Stimulated activated CD8-positive, alpha-beta memory T cell treated with anti-CD3 and anti-CD28 coated beads, Interleukin-4, amount 100 ng/mL, for 1 hour (primary cell): ENCODE results near the gene MAD1L1.

Experiments used
- DNase-seq, 2 donors: peaks; one replicate each; pipeline ENCODE4 v3.0.0-alpha.2; 2020; ENCODE audit warnings: low read depth in 2 of 2, low spot score in 1 of 2

The MAD1L1 gene

GRCh38 chr7:2106440-2106839, 126.3 kb downstream of the MAD1L1 start:
- DNase-seq = no peak

DNA sequence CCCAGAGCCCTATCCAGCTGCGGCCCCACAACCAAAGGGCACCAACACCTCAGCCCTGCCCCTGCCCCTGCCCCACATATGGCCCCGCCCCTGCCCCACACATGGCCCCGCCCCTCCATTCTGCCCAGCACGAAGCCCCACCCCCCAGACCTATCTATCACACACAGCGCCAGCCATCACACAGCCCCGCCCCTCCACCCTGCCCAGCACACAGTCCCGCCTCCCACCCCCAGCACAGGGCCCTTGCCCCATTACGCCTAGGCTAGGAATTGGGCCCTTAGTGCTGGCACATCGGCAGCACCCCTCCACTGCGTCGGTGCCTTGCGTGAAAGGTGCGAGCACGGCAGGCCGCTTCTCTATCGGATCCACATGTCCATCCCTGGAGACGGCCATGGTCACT, 126.8 kb downstream of the MAD1L1 start:
- no peak for DNase-seq

DNA sequence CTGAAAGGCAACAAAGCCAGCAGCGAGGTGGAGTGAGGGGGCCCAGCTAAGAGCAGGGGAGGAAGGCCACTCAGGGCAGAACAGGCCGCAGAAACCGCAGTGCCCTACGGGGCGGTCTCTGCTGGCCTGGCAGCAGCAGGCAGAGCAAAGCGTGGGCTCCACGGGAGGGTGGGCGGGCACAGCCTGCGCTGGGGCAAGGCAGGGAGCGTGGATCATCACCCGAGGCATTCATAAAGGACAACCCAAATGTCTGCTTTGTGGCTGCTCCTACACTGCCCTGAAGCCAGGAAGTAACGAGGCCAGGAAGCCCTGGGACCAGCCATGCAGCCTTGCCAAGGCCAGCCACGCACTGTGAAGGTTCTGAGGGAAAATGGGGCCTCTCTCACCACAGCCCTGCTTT, 127.5 kb downstream of the MAD1L1 start:
- DNase-seq = no peak

GRCh38 chr7:2104716-2105115, 128.0 kb downstream of the MAD1L1 start:
- no peak for DNase-seq

DNA sequence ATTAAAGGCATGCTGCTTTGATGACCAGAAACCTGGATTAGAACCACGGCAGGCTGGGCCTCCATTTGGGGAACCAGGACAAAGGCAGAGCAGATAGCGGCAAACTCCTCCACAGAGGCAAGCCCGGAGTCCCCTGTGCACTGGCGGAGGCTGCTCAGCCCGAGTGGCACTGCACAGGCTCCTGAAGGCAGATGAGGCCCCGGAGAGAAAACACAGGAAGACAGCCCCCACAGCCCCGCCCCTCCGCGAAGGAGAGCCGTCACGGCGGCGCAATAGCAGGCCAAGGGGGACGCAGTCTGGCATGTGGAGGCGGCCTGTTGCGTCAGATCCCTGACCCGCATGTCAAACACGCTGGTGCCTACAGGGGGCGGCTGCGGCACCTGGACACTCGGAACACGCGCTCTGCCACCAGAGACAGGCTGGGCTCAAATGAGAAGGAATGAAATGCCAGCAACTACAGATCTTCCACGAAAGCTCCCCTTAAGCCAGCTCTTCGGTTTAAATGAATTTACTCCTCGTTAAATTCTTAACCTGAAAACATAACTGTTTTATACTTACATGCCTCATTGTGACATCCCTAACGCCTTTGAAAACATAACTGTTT, 128.5 kb downstream of the MAD1L1 start:
- DNase-seq = peak in 1 of 2 donors; percentile 35

- no peak for DNase-seq
Observed at GRCh38 chr7:2103071-2103898, 129.5 kb downstream of the MAD1L1 start.

- no peak for DNase-seq
Observed at GRCh38 chr7:2102375-2102723, 130.4 kb downstream of the MAD1L1 start.

- no peak for DNase-seq
Observed at GRCh38 chr7:2101630-2102374, 130.9 kb downstream of the MAD1L1 start.

DNA sequence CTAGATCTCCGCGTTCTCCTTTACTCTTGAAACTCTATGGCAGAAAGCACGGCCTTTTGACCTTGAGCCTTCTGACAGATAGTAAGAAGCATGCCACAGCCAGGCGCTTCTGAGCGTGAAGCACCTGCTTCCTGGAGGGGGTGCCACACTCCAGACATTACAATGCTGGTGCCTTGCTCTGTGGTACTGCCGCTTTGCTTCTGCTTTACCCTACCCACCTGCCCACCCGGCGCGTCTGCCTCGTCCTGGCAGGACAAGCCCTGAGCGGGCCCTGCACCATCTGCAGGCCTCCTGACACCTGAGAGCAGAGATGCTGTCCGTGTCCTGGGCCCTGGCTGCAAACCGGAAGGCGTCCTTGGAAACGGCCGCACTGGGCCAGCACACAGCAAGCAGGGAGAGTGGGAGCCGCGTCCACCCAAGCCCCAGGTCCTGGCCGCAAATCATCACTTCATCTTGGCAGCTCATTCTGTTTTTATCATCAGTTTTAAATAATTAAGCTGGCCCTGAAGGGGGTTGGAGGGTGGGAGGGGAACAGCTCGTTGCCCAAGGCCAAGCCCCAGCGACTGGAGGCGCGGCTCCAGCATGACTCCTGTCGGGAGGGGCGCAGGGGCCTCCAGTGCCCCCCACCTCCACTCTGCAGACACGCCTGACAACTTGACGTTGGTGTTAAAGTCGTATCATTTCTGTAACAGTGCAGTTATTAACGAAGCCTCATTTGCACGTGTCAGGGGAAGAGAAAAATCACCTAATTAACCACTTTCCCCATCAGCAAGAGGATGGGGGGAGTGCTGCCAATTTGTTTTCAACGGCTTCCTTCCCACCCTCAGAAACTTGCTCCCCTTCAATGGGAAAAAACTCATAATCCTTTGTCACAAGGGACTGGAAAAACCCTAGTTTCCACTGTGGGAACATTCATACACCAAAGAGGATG, 132.2 kb downstream of the MAD1L1 start:
- DNase-seq = peak in 1 of 2 donors; percentile 5

GRCh38 chr7:2099048-2099957, 133.4 kb downstream of the MAD1L1 start:
- DNase-seq = no peak

DNA sequence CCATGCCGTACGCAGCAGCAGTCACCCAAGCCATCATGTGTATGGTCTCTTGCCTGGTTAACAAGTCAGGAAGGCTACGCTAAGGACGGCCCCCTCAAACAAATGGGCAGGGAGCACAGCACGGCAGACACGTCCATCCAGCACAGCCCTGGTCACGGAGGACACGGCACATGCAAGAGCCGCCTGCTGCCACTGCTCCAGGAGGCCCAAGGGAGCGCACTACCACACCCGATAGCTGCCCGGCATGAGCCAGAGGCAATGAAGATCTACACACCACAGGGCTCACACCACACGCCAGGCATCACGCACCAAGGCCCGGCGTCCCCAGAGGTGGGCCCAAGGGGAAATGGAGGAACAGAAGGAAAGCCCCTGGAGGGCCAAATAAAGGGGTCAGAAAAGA, 134.2 kb downstream of the MAD1L1 start:
- no peak for DNase-seq

GRCh38 chr7:2098056-2098455, 134.7 kb downstream of the MAD1L1 start:
- no peak for DNase-seq

GRCh38 chr7:2097492-2097891, 135.3 kb downstream of the MAD1L1 start:
- no peak for DNase-seq

GRCh38 chr7:2096692-2097387, 135.9 kb downstream of the MAD1L1 start:
- no peak for DNase-seq

DNA sequence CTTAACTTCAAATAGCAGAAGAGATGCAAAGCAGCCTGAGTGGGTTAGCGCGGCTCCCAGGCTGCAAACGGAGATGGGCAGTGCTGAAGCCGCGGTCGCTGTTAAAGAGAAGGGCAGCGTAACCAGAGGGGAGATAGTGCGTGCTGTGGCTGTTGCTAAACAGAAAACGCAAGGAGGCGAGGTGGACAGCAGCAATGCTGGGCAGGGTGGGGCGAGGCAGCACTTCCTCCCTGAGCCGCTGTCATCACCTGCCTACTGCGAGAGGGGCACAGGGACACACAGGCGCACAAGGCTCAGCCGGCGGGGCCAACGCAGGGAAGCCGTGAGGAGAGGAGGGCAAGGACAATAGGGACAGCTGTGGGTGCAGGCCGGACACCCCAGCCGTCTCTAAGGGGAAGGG, 137.3 kb downstream of the MAD1L1 start:
- DNase-seq = no peak

GRCh38 chr7:2094454-2095045, 138.2 kb downstream of the MAD1L1 start:
- DNase-seq = no peak

DNA sequence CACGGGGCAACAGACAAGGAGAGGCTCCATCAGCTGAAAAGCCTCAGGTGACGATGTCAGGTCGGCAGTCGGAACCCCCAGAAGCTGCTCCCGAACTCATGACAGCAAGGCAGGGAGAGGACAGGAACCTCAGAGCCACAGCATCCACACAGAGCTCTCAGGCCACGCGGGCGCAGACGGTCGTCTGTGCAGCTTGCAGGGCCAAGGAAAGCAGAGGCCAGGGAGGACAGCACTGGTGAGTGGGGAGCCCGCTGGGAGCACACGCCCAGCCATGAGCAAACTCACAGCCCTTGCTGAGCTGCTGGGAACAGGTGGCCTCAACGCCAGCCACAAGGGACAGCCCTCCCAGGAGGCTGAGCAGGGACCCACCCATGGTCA, 138.9 kb downstream of the MAD1L1 start:
- DNase-seq = no peak

DNA sequence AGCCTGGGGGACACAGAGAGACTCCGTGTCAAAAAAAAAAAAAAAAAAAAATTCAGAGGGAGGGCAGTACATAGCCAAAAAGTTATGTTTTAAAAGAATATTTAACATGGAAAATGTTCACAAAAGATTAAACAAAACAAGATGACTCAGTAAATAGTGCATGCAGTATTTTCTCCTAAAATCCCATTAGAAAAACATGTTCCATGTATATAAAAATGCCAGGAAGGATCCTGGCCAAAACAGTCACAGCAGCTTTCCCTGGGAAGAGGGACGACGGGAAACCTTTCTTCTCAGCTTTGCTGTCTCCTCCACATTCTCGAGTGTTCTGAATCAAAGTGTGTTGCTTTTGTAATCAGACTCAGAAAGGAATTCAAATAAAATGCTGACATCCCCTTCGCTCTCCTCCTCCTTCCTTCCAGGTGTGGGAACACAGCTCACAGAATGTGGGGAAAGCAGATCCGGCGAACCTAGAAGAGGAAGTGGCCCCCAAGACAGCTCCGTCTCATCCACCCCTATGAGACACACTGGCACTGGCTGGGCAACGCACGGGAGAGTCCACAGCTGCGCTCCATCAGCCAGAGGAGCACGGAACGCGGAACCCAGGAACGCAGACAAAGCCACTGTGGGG, 139.4 kb downstream of the MAD1L1 start:
- DNase-seq = no peak

GRCh38 chr7:2092279-2092678, 140.5 kb downstream of the MAD1L1 start:
- DNase-seq = no peak
